ENCODE data around the gene INSYN2A.

DNA sequence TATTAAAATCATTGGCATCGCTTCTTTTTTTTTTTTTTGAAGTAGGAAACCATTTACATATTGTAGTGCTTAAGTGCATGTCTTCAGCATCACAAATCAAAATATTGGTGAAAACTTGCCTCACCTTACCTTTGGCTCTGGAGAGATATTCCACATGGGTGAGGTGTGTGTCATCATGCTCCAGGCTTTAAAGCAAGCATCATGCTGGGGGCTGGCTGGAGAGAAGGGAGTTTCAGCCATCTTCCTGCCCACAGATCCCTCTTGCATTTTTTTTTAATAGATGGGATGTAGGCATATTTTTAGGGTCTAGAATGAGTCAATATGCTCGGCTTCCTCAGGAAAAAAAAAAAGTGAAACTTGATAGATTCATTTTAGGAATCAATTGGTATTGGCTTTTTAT is 2.3 kb upstream of the INSYN2A start:
- no peak for TF ChIP-seq POLR2A (IDR thresholded peaks at IDR 0.05)
- TF ChIP-seq, protein P1, sequence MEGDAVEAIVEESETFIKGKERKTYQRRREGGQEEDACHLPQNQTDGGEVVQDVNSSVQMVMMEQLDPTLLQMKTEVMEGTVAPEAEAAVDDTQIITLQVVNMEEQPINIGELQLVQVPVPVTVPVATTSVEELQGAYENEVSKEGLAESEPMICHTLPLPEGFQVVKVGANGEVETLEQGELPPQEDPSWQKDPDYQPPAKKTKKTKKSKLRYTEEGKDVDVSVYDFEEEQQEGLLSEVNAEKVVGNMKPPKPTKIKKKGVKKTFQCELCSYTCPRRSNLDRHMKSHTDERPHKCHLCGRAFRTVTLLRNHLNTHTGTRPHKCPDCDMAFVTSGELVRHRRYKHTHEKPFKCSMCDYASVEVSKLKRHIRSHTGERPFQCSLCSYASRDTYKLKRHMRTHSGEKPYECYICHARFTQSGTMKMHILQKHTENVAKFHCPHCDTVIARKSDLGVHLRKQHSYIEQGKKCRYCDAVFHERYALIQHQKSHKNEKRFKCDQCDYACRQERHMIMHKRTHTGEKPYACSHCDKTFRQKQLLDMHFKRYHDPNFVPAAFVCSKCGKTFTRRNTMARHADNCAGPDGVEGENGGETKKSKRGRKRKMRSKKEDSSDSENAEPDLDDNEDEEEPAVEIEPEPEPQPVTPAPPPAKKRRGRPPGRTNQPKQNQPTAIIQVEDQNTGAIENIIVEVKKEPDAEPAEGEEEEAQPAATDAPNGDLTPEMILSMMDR (IDR thresholded peaks at IDR 0.05), result no peak

All from body of pancreas (tissue), 4 donors.